ENCODE results near the gene TRAPPC11.

The TRAPPC11 gene

DNA sequence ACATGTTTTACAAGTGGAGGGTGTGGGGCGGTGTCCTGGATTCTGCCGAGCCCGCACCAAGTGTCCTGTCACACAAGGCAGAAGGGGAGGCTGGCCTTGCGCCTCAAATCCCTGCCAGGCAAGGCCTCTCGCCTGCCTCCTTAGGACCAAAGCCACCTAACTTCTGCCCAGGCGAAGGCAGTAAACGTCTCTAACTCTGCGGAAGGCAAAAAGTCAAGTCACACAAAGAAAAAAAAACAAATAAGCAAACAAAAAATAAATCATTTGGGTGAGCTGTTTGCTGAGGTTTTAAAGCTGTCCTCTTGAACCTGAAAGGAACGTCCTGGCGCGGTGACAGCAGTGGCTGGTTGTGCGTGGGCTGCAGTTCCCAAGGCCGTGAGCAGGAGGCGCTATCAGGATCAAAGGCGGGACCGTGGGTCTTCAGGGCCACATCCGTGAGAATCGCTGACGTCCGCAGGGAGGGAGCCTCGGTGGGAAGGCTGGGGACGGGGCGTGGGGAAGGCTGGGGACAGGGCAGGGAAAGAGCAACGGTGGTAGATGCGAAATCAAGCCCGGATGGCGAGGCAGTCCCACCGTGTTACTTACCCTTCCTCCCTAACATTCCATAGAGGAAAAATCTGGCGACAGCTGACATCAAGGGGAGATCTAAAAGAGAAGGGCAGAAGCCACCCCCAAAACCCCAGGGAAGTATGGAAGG lies 99.1 kb downstream of the TRAPPC11 start:
- DNase-seq (ENCODE audit: low read depth) = no peak

DNA sequence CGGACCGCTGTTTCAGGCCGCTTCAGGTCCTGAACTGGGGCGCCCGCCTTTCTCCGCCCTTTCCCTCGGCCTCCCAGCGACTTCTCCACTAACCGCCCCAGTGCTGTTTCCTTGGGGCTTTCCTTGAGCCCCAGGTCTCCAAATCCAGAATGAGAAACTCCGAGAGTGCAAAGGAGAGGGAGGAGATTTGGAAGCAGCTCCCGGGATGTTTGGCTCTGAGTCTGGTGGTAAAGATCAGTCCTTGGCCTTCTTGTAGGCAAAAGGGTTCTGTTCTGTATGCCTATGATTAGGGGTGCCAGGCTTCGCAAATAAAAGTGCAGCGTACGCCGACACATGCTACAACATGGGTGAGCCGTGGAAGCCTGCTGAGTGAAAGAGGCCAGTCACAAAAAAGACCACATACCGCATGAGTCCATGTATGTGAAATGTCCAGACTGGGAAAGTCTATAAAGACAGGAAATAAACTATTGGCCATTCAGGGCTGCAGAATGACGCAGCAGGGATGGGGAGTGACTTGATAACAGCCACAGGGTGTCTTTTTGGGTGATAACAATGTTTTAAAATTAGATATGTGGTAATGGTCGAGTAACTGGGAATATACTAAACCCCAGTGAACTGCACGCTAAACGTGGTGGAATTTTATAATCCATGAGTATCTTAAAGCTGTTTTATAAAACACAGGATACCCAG lies 99.8 kb downstream of the TRAPPC11 start:
- no peak for DNase-seq (ENCODE audit: low read depth)

DNA sequence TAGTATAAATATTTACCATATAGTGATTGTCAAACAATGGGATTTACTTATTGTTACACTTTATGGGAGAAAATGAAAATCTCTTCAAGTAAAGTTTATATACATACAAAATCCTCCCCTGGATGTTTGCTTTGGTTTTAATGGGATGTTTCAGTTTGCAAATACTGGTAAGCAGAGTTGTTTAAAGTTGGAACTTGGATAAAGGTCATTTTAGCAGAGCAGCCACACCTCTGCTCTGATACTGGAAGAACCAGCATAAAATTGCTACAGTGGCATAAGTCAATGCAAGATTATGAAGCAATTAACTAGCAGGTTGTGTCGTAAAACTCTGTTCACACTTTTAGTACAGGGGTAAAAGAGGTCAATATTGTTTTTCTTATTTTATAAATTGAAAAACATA lies 101.2 kb downstream of the TRAPPC11 start:
- DNase-seq (ENCODE audit: low read depth) = no peak
